Endothelial cell (in vitro differentiated cells): Measurements from ENCODE around the gene HNRNPUL1. TPM values are rescaled to one million over a fixed set of nuclear protein-coding genes. Genes with fewer than 3 reads are reported as not detected.
"Not testable (repeated sequence)": the region's sequence is repeated elsewhere in the genome, so short reads cannot be mapped to it uniquely, and the experiment has no call there.

ENCODE experiments used
- DNase-seq: peaks from one replicate; pipeline ENCODE4 v3.0.0; 2021; ENCODE audit warnings: low spot score
- H3K27ac Mint-ChIP-seq: one replicate; pipeline ENCODE4 v1.8.0; 2021; ENCODE audit warnings: mixed read lengths, inconsistent platforms; ENCODE audit not compliant: unreplicated experiment
- H3K27me3 Mint-ChIP-seq: one replicate; pipeline ENCODE4 v1.8.0; 2021; ENCODE audit warnings: mild to moderate bottlenecking, moderate library complexity, mixed read lengths, inconsistent platforms; ENCODE audit not compliant: unreplicated experiment
- H3K36me3 Mint-ChIP-seq: one replicate; pipeline ENCODE4 v1.8.0; 2021; ENCODE audit warnings: mild to moderate bottlenecking, low read depth, mixed read lengths, inconsistent platforms; ENCODE audit not compliant: unreplicated experiment
- H3K4me1 Mint-ChIP-seq: one replicate; pipeline ENCODE4 v1.8.0; 2021; ENCODE audit warnings: mild to moderate bottlenecking, mixed read lengths, inconsistent platforms; ENCODE audit not compliant: unreplicated experiment
- H3K4me3 Mint-ChIP-seq: one replicate; pipeline ENCODE4 v1.8.0; 2021; ENCODE audit warnings: mild to moderate bottlenecking, mixed read lengths, inconsistent platforms; ENCODE audit not compliant: unreplicated experiment
- H3K9me3 Mint-ChIP-seq: one replicate; pipeline ENCODE4 v1.8.0; 2021; ENCODE audit warnings: mixed read lengths, inconsistent platforms; ENCODE audit not compliant: unreplicated experiment
- CTCF ChIP-seq: fragments of 200-600 bp; sonication (generic); IDR thresholded peaks from one replicate; pipeline ENCODE4 v1.5.0; 2021; ENCODE audit warnings: antibody characterized with exemption; ENCODE audit not compliant: unreplicated experiment
- total RNA-seq: library from RNA; stranded (reverse); fragmentation: NEBNext Ultra II Directional; extraction: Animal tissue kit (Norgen Biotek cat#: 25700); gene quantifications from one replicate; pipeline ENCODE4 v1.2.1, GENCODE V29; 2021; ENCODE audit not compliant: unreplicated experiment

Gene HNRNPUL1
- total RNA-seq, 1 donor from 2014 or later = 259 TPM

- H3K27ac Mint-ChIP-seq = no peak overlapping the region
Measured at GRCh38 chr19:41226874-41227390, 37.2 kb upstream of the HNRNPUL1 start.

DNA sequence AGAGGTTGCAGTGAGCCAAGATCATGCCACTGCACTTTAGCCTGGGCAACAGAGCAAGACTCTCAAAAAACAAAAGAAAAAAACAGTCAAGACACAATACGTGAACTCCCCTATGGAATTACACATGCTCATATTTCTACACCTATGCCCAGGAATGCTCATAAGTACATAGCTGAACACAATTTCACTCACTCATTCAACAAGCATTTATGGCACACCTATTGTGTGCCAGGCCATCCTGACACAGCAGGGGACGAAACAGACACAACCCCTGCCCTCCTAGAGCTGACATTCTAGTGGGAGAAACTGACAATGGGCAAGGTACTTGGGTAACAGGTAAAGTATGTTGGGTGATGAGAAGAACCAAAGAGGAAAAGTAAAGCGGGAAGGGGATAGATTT is 35.7 kb upstream of the HNRNPUL1 start:
- TF ChIP-seq CTCF = no peak
- Mint-ChIP-seq H3K4me3 (no peak overlapping the region), H3K4me1 (peaks cover 9% of the 10 kb centered on the region), H3K36me3 (peaks cover 10% of the 10 kb centered on the region), H3K27me3 (peaks cover 11% of the 10 kb centered on the region), H3K9me3 (no peaks in the 10 kb centered on the region), H3K27ac (no peak overlapping the region)
- no peak for DNase-seq

More at GRCh38 chr19:41226874-41227390, 37.2 kb upstream of the HNRNPUL1 start:
- Mint-ChIP-seq H3K4me3 (peak overlapping the region; percentile 54), H3K9me3 (no peaks in the 10 kb centered on the region), H3K4me1 (peaks cover 9% of the 10 kb centered on the region), H3K27me3 (peaks cover 11% of the 10 kb centered on the region), H3K36me3 (peaks cover 10% of the 10 kb centered on the region)
- TF ChIP-seq CTCF = no peak
- no peak for DNase-seq

DNA sequence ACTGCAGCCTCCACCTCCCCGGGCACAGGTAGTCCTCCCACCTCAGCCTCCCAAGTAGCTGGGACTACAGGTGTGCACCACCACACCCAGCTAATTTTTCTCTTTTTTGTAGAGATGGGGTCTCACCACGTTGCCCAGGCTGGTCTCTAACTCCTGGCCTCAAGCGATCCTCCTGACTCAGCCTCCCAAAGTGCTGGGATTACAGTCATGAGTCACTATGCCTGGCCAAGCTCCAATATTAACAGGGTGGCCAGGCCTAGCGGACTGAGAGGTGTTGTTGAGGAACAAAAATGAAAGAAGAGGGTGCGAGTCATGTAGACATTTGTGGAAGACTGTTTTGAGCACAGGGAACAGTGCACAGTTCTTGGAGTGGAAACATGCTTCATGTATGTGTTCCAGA is 34.8 kb upstream of the HNRNPUL1 start:
- peaks cover 11% of the 10 kb centered on the region for H3K27me3 Mint-ChIP-seq
- not testable (repeated sequence) for H3K4me1 Mint-ChIP-seq, H3K4me3 Mint-ChIP-seq, H3K36me3 Mint-ChIP-seq, DNase-seq, H3K9me3 Mint-ChIP-seq, H3K27ac Mint-ChIP-seq

GRCh38 chr19:41230067-41230857 is 33.9 kb upstream of the HNRNPUL1 start:
- Mint-ChIP-seq H3K9me3 (no peaks in the 10 kb centered on the region), H3K27ac (no peak overlapping the region), H3K36me3 (peaks cover 6% of the 10 kb centered on the region), H3K4me3 (no peak overlapping the region), H3K4me1 (peaks cover 8% of the 10 kb centered on the region), H3K27me3 (peaks cover 11% of the 10 kb centered on the region)
- DNase-seq = no peak
- no peak for TF ChIP-seq CTCF

DNA sequence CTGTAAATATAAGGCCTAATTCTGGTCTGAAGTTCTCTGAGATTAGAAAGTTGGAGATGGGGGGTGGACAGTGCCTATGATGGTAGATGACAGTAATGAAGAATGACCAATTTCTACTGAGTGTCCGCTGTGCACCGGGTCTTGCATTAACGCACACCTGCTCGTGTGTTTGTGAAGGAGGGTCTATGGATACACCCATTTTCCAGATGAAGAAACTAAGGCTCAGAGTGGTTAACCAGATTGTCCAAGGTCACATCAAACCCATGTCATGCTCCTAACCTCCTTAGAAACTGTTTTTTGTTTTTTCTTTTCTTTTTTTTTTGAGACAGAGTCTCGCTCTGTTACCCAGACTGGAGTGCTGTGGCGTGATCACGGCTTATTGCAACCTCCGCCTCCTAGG is 31.5 kb upstream of the HNRNPUL1 start:
- H3K4me1 Mint-ChIP-seq = no peaks in the 10 kb centered on the region
- peaks cover 9% of the 10 kb centered on the region for H3K27me3 Mint-ChIP-seq
- DNase-seq = no peak
- no peaks in the 10 kb centered on the region for H3K9me3 Mint-ChIP-seq
- TF ChIP-seq CTCF = no peak
- H3K27ac Mint-ChIP-seq = no peak overlapping the region
- no peak overlapping the region for H3K4me3 Mint-ChIP-seq
- H3K36me3 Mint-ChIP-seq = peaks cover 3% of the 10 kb centered on the region
